HepG2 (cell line): ENCODE measurements around the gene MFRP. TPM values are rescaled to one million over a fixed set of nuclear protein-coding genes. Genes with fewer than 3 reads are reported as not detected.

Experiments
- ATAC-seq: fragments of 200-7000 bp; cut with Tn5 transposase; 3 replicates; pipeline ENCODE4 v1.9.1; 2020; ENCODE audit warnings: mild to moderate bottlenecking, moderate library complexity
- BruUV-seq: library from RNA; stranded (reverse); fragments of 400-500 nt; replicated peaks from 2 replicates; lab custom pipeline; 2021; lab: Mats Ljungman, UMichigan
- CTCF ChIA-PET: fragments of 300-600 bp; formaldehyde crosslinking; extraction: SDS; loops from one replicate; lab custom pipeline; 2021; ENCODE audit warnings: low total read pairs, inconsistent platforms, low intra/inter-chr PET ratio; lab: Yijun Ruan, JAX
- POLR2A ChIA-PET: fragments of 350-600 bp; sonication (Branson Sonifier 250); formaldehyde crosslinking; loops from one replicate; lab custom pipeline; 2020; ENCODE audit warnings: antibody characterized with exemption, inconsistent platforms; lab: Yijun Ruan, JAX
- DNase-seq: peaks from one replicate; pipeline ENCODE4 v3.0.0-alpha.2; 2015; ENCODE audit warnings: low spot score
- FAIRE-seq: peaks from 3 replicates; lab custom pipeline; 2011; peaks lifted over from hg19 to GRCh38; lab: Jason Lieb, UNC
- H2AFZ ChIP-seq: one replicate; pipeline ENCODE4 v1.6.1; 2011; ENCODE audit warnings: low read length, inconsistent platforms
- H3K27ac ChIP-seq: fragments of 300-600 bp; 3 replicates; pipeline ENCODE4 v1.8.0; 2011; ENCODE audit warnings: mixed run types, mild to moderate bottlenecking, mixed read lengths, low read length, inconsistent platforms; ENCODE audit not compliant: insufficient read depth; ENCODE audit errors: extremely low read length
- H3K27me3 ChIP-seq, 2 experiments: fragments of 200-600 bp in 1 of 2; 2 replicates in 1 of 2; 3 replicates in 1 of 2; pipeline versions ENCODE4 v1.6.0 to v1.8.0; 2011; ENCODE audit warnings: low read length in 2 of 2, mild to moderate bottlenecking in 2 of 2, moderate library complexity in 2 of 2, inconsistent platforms in 1 of 2; ENCODE audit not compliant: insufficient read depth in 2 of 2, control insufficient read depth in 1 of 2
- H3K36me3 ChIP-seq, 2 experiments: fragments of 200-600 bp in 1 of 2; replicated peaks in 1 of 2; 2 replicates in 1 of 2; 3 replicates in 1 of 2; pipeline versions ENCODE4 v1.5.1 to v1.8.0; 2011; ENCODE audit warnings: low read length in 2 of 2, inconsistent platforms in 1 of 2; ENCODE audit not compliant: insufficient read depth in 2 of 2, control insufficient read depth in 1 of 2
- H3K4me1 ChIP-seq: 2 replicates; pipeline ENCODE4 v1.5.1; 2012; ENCODE audit warnings: low read length, inconsistent platforms; ENCODE audit not compliant: insufficient read depth
- H3K4me2 ChIP-seq: 2 replicates; pipeline ENCODE4 v1.6.0; 2011; ENCODE audit warnings: low read depth, low read length, inconsistent platforms
- H3K4me3 ChIP-seq, 3 experiments: fragments of 200-600 bp in 1 of 3; sonication (generic), shearing (Covaris generic) in 1 of 3; replicated peaks in 1 of 3; 2 replicates each; pipeline ENCODE4 v1.5.1; 2011 to 2016; ENCODE audit warnings: low read length in 3 of 3, inconsistent platforms in 2 of 3, low read depth in 2 of 3, mild to moderate bottlenecking in 2 of 3, control low read depth in 1 of 3, mixed read lengths in 1 of 3; ENCODE audit not compliant: insufficient read depth in 1 of 3
- H3K79me2 ChIP-seq: one replicate; pipeline ENCODE4 v1.6.1; 2011; ENCODE audit warnings: low read length, inconsistent platforms; ENCODE audit not compliant: insufficient read depth
- H3K9ac ChIP-seq: 2 replicates; pipeline ENCODE4 v1.6.0; 2011; ENCODE audit warnings: mild to moderate bottlenecking, low read depth, low read length, inconsistent platforms; ENCODE audit not compliant: insufficient read depth
- H3K9me3 ChIP-seq: 2 replicates; pipeline ENCODE4 v1.5.1; 2012; ENCODE audit warnings: mild to moderate bottlenecking, low read length
- H4K20me1 ChIP-seq: 2 replicates; pipeline ENCODE4 v1.6.0; 2011; ENCODE audit warnings: inconsistent platforms, mild to moderate bottlenecking, low read length, moderate library complexity; ENCODE audit not compliant: insufficient read depth
- ZNF570 ChIP-seq: sonication (generic); formaldehyde crosslinking; IDR thresholded peaks from 2 replicates; pipeline ENCODE4 v1.4.0; 2020; ENCODE audit warnings: mild to moderate bottlenecking, missing genetic modification reagents, borderline replicate concordance
- ZNF768 ChIP-seq: sonication (generic); formaldehyde crosslinking; IDR thresholded peaks from 2 replicates; pipeline ENCODE4 v1.4.0; 2020; ENCODE audit warnings: missing genetic modification reagents
- WGBS: methylation state at CpG from one replicate; pipeline ENCODE4 v1.1.6; 2017; ENCODE audit warnings: low lambda C conversion rate; 5-methylcytosine and 5-hydroxymethylcytosine counted together
- in situ Hi-C: cut with HindIII; loops from 2 replicates; pipeline ENCODE4 v1.10.0; 2017; ENCODE audit warnings: low pct_unique_long_range_greater_than_20kb; ENCODE audit not compliant: extremely low pct_ligation_motif_present
- intact Hi-C: fragments of 100-400 bp; cut with micrococcal nuclease; formaldehyde crosslinking; loops from one replicate; pipeline ENCODE4 v1.10.0; 2022; ENCODE audit not compliant: unreplicated experiment
- polyA plus RNA-seq, 8 experiments: library from polyadenylated mRNA; depleted of rRNA in 3 of 8; stranded (reverse) in 7 of 8; unstranded in 1 of 8; fragments of >200 nt; fragmentation: Illumina TruSeq in 4 of 8; extraction: Trizol in 4 of 8; gene quantifications; 2 replicates each; pipeline versions ENCODE4 v1.2.1 to v1.2.3, GENCODE V29; 2011 to 2016; ENCODE audit warnings: low read depth in 4 of 8, missing spikeins in 1 of 8, mixed read lengths in 1 of 8; ENCODE audit not compliant: insufficient read depth in 1 of 8
- total RNA-seq, 5 experiments: library from RNA; depleted of rRNA; stranded (reverse); fragments of >200 nt; fragmentation: Illumina TruSeq; extraction: Trizol; gene quantifications; 2 replicates each; pipeline ENCODE4 v1.2.3, GENCODE V29; 2016; ENCODE audit warnings: low read depth in 1 of 5
- TF ChIP-seq, protein P1 (sequence below): sonication (generic); formaldehyde crosslinking; IDR thresholded peaks from 2 replicates; pipeline ENCODE4 v1.4.0; 2020; ENCODE audit warnings: missing genetic modification reagents

Gene MFRP
- total and polyA plus RNA-seq, 2 of the 13 experiments (the other 11 are each of a cell fraction or from before 2014, with no cell fraction given), result not detected

GRCh38 chr11:119374632-119375336 lies 28.3 kb upstream of the MFRP start:
- ATAC-seq (no peak), DNase-seq (no peak), FAIRE-seq (no peak)
- WGBS, result 64% methylated on average over 5 of the region's 11 CpGs
- ChIA-PET CTCF (interaction anchor here (1.3 to 1.8 kb wide), 5 partner anchors 18 to 100 kb away, joined by 3 to 17 read pairs (median 5); partner anchors contain the start of gene C1QTNF5), POLR2A (interaction anchor here (0.8 to 4.4 kb wide), 11 partner anchors 7 to 206 kb away, joined by 3 to 22 read pairs (median 10); partner anchors contain the start of genes C1QTNF5, CBL, MCAM and NLRX1)
- in situ Hi-C loops (loop anchor here (5.0 kb wide), 2 partner anchors 37 to 98 kb away; no protein-coding TSS in a partner anchor), intact Hi-C loops (loop anchor here (1.0 to 2.0 kb wide), 2 partner anchors 36 to 170 kb away; no protein-coding TSS in a partner anchor)
- Histone ChIP-seq H3K36me3 (no peaks in the 10 kb centered on the region), H2AFZ (no peak overlapping the region), H3K9ac (peak overlapping the region; percentile 64; the same call in 1 of the 2 replicates), H3K79me2 (peaks cover 33% of the 10 kb centered on the region), H4K20me1 (no peaks in the 10 kb centered on the region), H3K27me3 (no peaks in the 10 kb centered on the region), H3K27ac (peak overlapping the region; percentile 68), H3K4me1 (peaks cover 100% of the 10 kb centered on the region), H3K4me2 (peak overlapping the region; percentile 83), H3K9me3 (no peaks in the 10 kb centered on the region), H3K4me3 (peak overlapping the region in 1 of 3 experiments; percentile 65; a peak in 2 of 6 replicates)
- no TSS peak for BruUV-seq
- TF ChIP-seq, protein P1, sequence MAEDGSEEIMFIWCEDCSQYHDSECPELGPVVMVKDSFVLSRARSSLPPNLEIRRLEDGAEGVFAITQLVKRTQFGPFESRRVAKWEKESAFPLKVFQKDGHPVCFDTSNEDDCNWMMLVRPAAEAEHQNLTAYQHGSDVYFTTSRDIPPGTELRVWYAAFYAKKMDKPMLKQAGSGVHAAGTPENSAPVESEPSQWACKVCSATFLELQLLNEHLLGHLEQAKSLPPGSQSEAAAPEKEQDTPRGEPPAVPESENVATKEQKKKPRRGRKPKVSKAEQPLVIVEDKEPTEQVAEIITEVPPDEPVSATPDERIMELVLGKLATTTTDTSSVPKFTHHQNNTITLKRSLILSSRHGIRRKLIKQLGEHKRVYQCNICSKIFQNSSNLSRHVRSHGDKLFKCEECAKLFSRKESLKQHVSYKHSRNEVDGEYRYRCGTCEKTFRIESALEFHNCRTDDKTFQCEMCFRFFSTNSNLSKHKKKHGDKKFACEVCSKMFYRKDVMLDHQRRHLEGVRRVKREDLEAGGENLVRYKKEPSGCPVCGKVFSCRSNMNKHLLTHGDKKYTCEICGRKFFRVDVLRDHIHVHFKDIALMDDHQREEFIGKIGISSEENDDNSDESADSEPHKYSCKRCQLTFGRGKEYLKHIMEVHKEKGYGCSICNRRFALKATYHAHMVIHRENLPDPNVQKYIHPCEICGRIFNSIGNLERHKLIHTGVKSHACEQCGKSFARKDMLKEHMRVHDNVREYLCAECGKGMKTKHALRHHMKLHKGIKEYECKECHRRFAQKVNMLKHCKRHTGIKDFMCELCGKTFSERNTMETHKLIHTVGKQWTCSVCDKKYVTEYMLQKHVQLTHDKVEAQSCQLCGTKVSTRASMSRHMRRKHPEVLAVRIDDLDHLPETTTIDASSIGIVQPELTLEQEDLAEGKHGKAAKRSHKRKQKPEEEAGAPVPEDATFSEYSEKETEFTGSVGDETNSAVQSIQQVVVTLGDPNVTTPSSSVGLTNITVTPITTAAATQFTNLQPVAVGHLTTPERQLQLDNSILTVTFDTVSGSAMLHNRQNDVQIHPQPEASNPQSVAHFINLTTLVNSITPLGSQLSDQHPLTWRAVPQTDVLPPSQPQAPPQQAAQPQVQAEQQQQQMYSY (CRISPR knock-in tag), result peak; percentile 63; the same call in 1 of the 2 replicates
- no peak for TF ChIP-seq ZNF570
- TF ChIP-seq ZNF768 (CRISPR knock-in tag), result peak; percentile 7; the same call in 1 of the 2 replicates
